Measurements from ENCODE around the gene PTCSC3. TPM values are rescaled to one million over a fixed set of nuclear protein-coding genes. Genes with fewer than 3 reads are reported as not detected.

PTCSC3 gene
- total and polyA plus RNA-seq, 8 donors, result not detected

DNA sequence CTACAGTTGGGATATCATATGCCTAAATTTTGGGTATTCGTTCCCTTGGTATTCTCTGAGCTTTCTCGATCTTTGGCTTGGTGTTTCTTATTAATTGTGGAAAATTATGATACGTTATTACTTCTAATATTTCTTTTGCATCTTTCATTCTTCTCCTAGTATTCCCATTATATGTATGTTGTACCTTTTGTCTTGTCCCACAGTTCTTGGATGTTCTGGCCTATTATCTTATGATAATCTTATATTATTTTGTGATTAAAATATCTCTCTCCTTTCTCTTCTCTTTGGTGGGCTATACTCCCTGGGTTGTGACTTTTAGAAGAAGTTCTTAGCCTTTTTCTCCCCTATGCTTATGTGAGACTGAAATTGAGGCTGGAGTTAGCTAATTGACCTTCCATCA lies 25.2 kb downstream of the PTCSC3 start:
- WGBS, 2 donors, result 71 to 81% methylated on average over 3 of the region's 3 CpGs
- intact Hi-C loops (cut with DNase I), result no loop called here
- TF ChIP-seq, protein P1, sequence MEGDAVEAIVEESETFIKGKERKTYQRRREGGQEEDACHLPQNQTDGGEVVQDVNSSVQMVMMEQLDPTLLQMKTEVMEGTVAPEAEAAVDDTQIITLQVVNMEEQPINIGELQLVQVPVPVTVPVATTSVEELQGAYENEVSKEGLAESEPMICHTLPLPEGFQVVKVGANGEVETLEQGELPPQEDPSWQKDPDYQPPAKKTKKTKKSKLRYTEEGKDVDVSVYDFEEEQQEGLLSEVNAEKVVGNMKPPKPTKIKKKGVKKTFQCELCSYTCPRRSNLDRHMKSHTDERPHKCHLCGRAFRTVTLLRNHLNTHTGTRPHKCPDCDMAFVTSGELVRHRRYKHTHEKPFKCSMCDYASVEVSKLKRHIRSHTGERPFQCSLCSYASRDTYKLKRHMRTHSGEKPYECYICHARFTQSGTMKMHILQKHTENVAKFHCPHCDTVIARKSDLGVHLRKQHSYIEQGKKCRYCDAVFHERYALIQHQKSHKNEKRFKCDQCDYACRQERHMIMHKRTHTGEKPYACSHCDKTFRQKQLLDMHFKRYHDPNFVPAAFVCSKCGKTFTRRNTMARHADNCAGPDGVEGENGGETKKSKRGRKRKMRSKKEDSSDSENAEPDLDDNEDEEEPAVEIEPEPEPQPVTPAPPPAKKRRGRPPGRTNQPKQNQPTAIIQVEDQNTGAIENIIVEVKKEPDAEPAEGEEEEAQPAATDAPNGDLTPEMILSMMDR (IDR thresholded peaks at IDR 0.05), result no peak
- H3K4me1 ChIP-seq, result no peaks in the 10 kb centered on the region
- no peaks in the 10 kb centered on the region for H3K27me3 ChIP-seq
- no peaks in the 10 kb centered on the region for H3K36me3 ChIP-seq
- H3K27ac ChIP-seq, result no peak overlapping the region
- ATAC-seq (no peak), DNase-seq (no peak), FAIRE-seq (no peak)
- no peak overlapping the region for H3K4me3 ChIP-seq
- H3K9me3 ChIP-seq, result no peaks in the 10 kb centered on the region

- TF ChIP-seq, protein P1 (IDR thresholded peaks at IDR 0.05), result no peak
- Histone ChIP-seq H3K9me3 (no peaks in the 10 kb centered on the region), H3K4me3 (no peak overlapping the region), H3K36me3 (no peaks in the 10 kb centered on the region), H3K4me1 (no peaks in the 10 kb centered on the region), H3K27me3 (no peaks in the 10 kb centered on the region), H3K27ac (no peak overlapping the region)
- no peak for DNase-seq
- no peak for ATAC-seq
- no peak for FAIRE-seq
- intact Hi-C loops (cut with DNase I), result no loop called here
- 54 to 82% methylated on average over 2 of the region's 2 CpGs for WGBS, 2 donors
Measured at GRCh38 chr14:36134038-36134437, 42.5 kb downstream of the PTCSC3 start.

- FAIRE-seq, result no peak
- no peak overlapping the region for H3K27ac ChIP-seq
- no peak for DNase-seq
- H3K4me1 ChIP-seq, result no peaks in the 10 kb centered on the region
- H3K36me3 ChIP-seq, result no peaks in the 10 kb centered on the region
- no peaks in the 10 kb centered on the region for H3K27me3 ChIP-seq
- no peak overlapping the region for H3K4me3 ChIP-seq
- 48 to 88% methylated on average over 1 of the region's 1 CpG for WGBS, 2 donors
- ATAC-seq, result no peak
- TF ChIP-seq, protein P1 (IDR thresholded peaks at IDR 0.05), result no peak
- intact Hi-C loops (cut with DNase I), result no loop called here
- no peaks in the 10 kb centered on the region for H3K9me3 ChIP-seq
Measured at GRCh38 chr14:36132826-36133225, 43.7 kb downstream of the PTCSC3 start.

DNA sequence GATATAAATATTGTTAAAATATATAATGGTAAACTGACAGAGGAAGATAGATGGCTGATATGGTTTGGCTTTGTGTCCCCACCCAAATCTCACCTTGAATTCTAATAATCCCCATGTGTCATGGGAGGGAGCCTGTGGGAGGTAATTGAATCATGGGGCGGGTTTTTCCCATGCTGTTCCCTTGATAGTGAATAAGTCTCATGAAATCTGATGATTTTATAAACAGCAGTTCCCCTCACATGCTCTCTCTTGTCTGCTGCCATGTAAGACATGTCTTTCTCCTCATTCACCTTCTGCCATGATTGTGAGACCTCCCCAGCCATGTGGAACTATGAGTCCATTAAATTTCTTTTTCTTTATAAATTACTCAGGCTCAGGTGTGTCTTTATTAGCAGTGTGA lies 46.3 kb downstream of the PTCSC3 start:
- 40 to 50% methylated on average over 1 of the region's 1 CpG for WGBS, 2 donors
- intact Hi-C loops (cut with DNase I), result no loop called here
- FAIRE-seq, result no peak

DNA sequence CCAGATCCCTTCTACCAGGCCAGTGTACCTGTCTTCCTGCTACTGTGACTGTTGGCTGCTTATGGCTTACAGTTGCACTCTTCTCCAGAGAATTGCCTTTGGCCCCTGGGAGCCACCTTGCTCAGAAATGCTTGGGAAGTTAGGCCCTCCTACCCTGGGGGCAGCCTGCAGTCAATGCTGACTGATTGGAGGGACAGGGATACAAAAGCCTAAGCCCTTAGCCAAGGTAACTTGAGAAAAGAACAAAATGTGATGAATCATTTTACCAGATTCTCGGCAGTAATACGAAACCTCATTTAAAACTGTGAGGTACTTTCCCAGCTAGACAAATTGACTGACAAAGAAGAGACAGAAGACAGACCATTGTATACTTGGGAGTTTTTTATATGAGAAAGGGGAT lies 47.3 kb downstream of the PTCSC3 start:
- ATAC-seq (no peak), DNase-seq (no peak), FAIRE-seq (no peak)
- TF ChIP-seq, protein P1 (IDR thresholded peaks at IDR 0.05), result no peak
- no peaks in the 10 kb centered on the region for H3K27me3 ChIP-seq
- H3K27ac ChIP-seq, result no peak overlapping the region
- H3K36me3 ChIP-seq, result no peaks in the 10 kb centered on the region
- no peaks in the 10 kb centered on the region for H3K9me3 ChIP-seq
- no peak overlapping the region for H3K4me3 ChIP-seq
- H3K4me1 ChIP-seq, result no peaks in the 10 kb centered on the region
- 41 to 46% methylated on average over 2 of the region's 2 CpGs for WGBS, 2 donors
- intact Hi-C loops (cut with DNase I), result no loop called here

More for the DNA sequence above, 46.3 kb downstream of the PTCSC3 start:
- Histone ChIP-seq H3K4me1 (no peaks in the 10 kb centered on the region), H3K9me3 (no peaks in the 10 kb centered on the region), H3K36me3 (no peaks in the 10 kb centered on the region), H3K27ac (no peak overlapping the region), H3K27me3 (no peaks in the 10 kb centered on the region), H3K4me3 (no peak overlapping the region)
- ATAC-seq, result no peak
- no peak for DNase-seq
- TF ChIP-seq, protein P1 (IDR thresholded peaks at IDR 0.05), result no peak

Measured in pancreas (tissue), 10 donors.